Hepatic stellate cell (primary cell): Measurements from ENCODE around the gene MRPL46.
A peak's percentile ranks its signal among the peaks of the same experiment; 100 is the strongest.
"Not testable (repeated sequence)": the region's sequence is repeated elsewhere in the genome, so short reads cannot be mapped to it uniquely, and the experiment has no call there.

Experiments
- DNase-seq: peaks from one replicate; pipeline ENCODE4 v3.0.0; 2011; ENCODE audit warnings: low spot score

MRPL46 gene

GRCh38 chr15:88477904-88478303 lies 10.7 kb upstream of the MRPL46 start:
- DNase-seq = no peak

- no peak for DNase-seq
These were observed 9.9 kb upstream of the MRPL46 start for GRCh38 chr15:88477126-88477525.

GRCh38 chr15:88476635-88477060 lies 9.5 kb upstream of the MRPL46 start:
- DNase-seq = peak; percentile 63

- not testable (repeated sequence) for DNase-seq
These were observed 6.6 kb upstream of the MRPL46 start for GRCh38 chr15:88473661-88474293.

- DNase-seq = no peak
These were observed 5.0 kb upstream of the MRPL46 start for GRCh38 chr15:88472225-88472624.

GRCh38 chr15:88470625-88471372 lies 3.6 kb upstream of the MRPL46 start:
- DNase-seq = no peak

GRCh38 chr15:88469321-88469720 lies 2.1 kb upstream of the MRPL46 start:
- DNase-seq = no peak

- DNase-seq = not testable (repeated sequence)
These were observed 1.5 kb upstream of the MRPL46 start for GRCh38 chr15:88468721-88469120.

GRCh38 chr15:88467935-88468528 lies 844 bp upstream of the MRPL46 start:
- no peak for DNase-seq

- DNase-seq = peak; percentile 37
These were observed 1.5 kb downstream of the MRPL46 start for GRCh38 chr15:88465633-88466224.

- no peak for DNase-seq
These were observed 3.2 kb downstream of the MRPL46 start for GRCh38 chr15:88463870-88464532.

GRCh38 chr15:88456733-88457132 lies 10.5 kb downstream of the MRPL46 start:
- no peak for DNase-seq

- DNase-seq = peak; percentile 71
These were observed 12.0 kb downstream of the MRPL46 start for GRCh38 chr15:88454867-88455810.

- DNase-seq = no peak
These were observed 13.0 kb downstream of the MRPL46 start for GRCh38 chr15:88454236-88454635.

- no peak for DNase-seq
These were observed 13.5 kb downstream of the MRPL46 start for GRCh38 chr15:88453651-88454050.

GRCh38 chr15:88450125-88450798 lies 16.9 kb downstream of the MRPL46 start:
- DNase-seq = peak; percentile 69

GRCh38 chr15:88449581-88449980 lies 17.6 kb downstream of the MRPL46 start:
- no peak for DNase-seq

GRCh38 chr15:88448991-88449461 lies 18.2 kb downstream of the MRPL46 start:
- DNase-seq = no peak

- no peak for DNase-seq
These were observed 19.4 kb downstream of the MRPL46 start for GRCh38 chr15:88447741-88448140.

GRCh38 chr15:88447206-88447605 lies 20.0 kb downstream of the MRPL46 start:
- no peak for DNase-seq
